Loucy (cell line): ENCODE data around the gene RIMBP2.

Source experiments
- EZH2phosphoT487 ChIP-seq: fragments of 200-600 bp; IDR thresholded peaks from 2 replicates; pipeline ENCODE4 v1.6.1; 2018; ENCODE audit warnings: antibody characterized with exemption, mild to moderate bottlenecking, moderate library complexity, borderline replicate concordance
- TF ChIP-seq, protein P1 (sequence below): fragments of 200-600 bp; sonication (generic); conservative IDR thresholded peaks from 2 replicates; pipeline ENCODE4 v1.5.1; 2014; ENCODE audit warnings: mild to moderate bottlenecking, antibody characterized with exemption, low read length

DNA sequence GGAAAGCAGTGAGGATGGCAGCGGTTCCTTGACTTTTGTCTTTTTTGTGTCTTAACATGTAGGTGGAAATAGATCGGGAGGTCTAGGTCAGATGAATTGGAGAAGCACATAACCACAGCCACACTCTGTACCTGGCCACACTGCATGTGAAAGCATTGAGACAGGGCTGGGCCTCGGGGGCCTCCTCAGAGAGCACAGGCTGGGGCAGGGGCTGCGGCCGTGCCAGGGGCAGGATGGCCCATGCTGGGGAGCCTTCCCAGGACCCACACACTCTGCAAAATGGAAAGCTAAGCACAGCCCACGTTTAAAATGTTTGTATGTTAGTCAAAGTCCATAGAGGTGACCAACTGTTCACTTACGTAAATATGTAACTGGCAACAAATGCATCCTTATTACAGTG is 301.7 kb downstream of the RIMBP2 start:
- TF ChIP-seq, protein P1, sequence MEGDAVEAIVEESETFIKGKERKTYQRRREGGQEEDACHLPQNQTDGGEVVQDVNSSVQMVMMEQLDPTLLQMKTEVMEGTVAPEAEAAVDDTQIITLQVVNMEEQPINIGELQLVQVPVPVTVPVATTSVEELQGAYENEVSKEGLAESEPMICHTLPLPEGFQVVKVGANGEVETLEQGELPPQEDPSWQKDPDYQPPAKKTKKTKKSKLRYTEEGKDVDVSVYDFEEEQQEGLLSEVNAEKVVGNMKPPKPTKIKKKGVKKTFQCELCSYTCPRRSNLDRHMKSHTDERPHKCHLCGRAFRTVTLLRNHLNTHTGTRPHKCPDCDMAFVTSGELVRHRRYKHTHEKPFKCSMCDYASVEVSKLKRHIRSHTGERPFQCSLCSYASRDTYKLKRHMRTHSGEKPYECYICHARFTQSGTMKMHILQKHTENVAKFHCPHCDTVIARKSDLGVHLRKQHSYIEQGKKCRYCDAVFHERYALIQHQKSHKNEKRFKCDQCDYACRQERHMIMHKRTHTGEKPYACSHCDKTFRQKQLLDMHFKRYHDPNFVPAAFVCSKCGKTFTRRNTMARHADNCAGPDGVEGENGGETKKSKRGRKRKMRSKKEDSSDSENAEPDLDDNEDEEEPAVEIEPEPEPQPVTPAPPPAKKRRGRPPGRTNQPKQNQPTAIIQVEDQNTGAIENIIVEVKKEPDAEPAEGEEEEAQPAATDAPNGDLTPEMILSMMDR = no peak
- TF ChIP-seq EZH2phosphoT487 = no peak
